CD4-positive, alpha-beta memory T cell (primary cell): Measurements from ENCODE around the gene ISG20. TPM values are rescaled to one million over a fixed set of nuclear protein-coding genes. Genes with fewer than 3 reads are reported as not detected.

Experiments
- CTCF ChIA-PET: fragments of 350-600 bp; sonication (Branson Sonifier 250); formaldehyde crosslinking; loops from one replicate; lab custom pipeline; 2021; ENCODE audit warnings: inconsistent platforms; ENCODE audit not compliant: partially characterized antibody; lab: Charles Lee
- POLR2A ChIA-PET: fragments of 350-600 bp; sonication (Branson Sonifier 250); formaldehyde crosslinking; loops from one replicate; lab custom pipeline; 2021; ENCODE audit not compliant: partially characterized antibody; lab: Charles Lee
- DNase-seq, 5 donors: peaks; one replicate each; pipeline versions ENCODE4 v3.0.0 to v3.0.0-alpha.2; 2020 to 2022; ENCODE audit warnings: mixed read lengths in 1 of 5
- H3K27ac ChIP-seq: one replicate; pipeline ENCODE4 v1.7.0; 2013; ENCODE audit warnings: low read depth, low read length
- H3K27me3 ChIP-seq: 2 replicates; pipeline ENCODE4 v1.7.0; 2013; ENCODE audit warnings: mild to moderate bottlenecking, low read length, moderate library complexity; ENCODE audit not compliant: insufficient read depth
- H3K36me3 ChIP-seq: 2 replicates; pipeline ENCODE4 v1.7.0; 2013; ENCODE audit warnings: mild to moderate bottlenecking, low read length, moderate library complexity; ENCODE audit not compliant: insufficient read depth
- H3K4me1 ChIP-seq: 2 replicates; pipeline ENCODE4 v1.7.0; 2013; ENCODE audit warnings: mild to moderate bottlenecking, low read length, moderate library complexity; ENCODE audit not compliant: insufficient read depth
- H3K4me3 ChIP-seq, 2 donors: one replicate each; pipeline ENCODE4 v1.7.0; 2013; ENCODE audit warnings: low read length in 2 of 2, mild to moderate bottlenecking in 1 of 2
- H3K9me3 ChIP-seq, 2 donors: one replicate each; pipeline ENCODE4 v1.7.0; 2013; ENCODE audit warnings: low read length in 2 of 2, control low read depth in 1 of 2; ENCODE audit not compliant: control insufficient read depth in 1 of 2
- H3K27ac Mint-ChIP-seq, 7 donors: one replicate each; pipeline ENCODE4 v1.8.0; 2020 to 2021; ENCODE audit warnings: mixed read lengths in 7 of 7, mild to moderate bottlenecking in 6 of 7, inconsistent platforms in 3 of 7, moderate library complexity in 3 of 7
- H3K27me3 Mint-ChIP-seq, 2 donors: one replicate each; pipeline ENCODE4 v1.8.0; 2020 to 2021; ENCODE audit warnings: mixed read lengths in 2 of 2
- H3K36me3 Mint-ChIP-seq, 2 donors: one replicate each; pipeline ENCODE4 v1.8.0; 2020 to 2021; ENCODE audit warnings: mixed read lengths in 2 of 2, inconsistent platforms in 1 of 2, mild to moderate bottlenecking in 1 of 2
- H3K4me1 Mint-ChIP-seq, 4 donors: one replicate each; pipeline ENCODE4 v1.8.0; 2020 to 2021; ENCODE audit warnings: mixed read lengths in 4 of 4, mild to moderate bottlenecking in 1 of 4
- H3K4me3 Mint-ChIP-seq, 8 donors: one replicate each; pipeline ENCODE4 v1.8.0; 2020 to 2021; ENCODE audit warnings: mixed read lengths in 8 of 8, mild to moderate bottlenecking in 7 of 8, moderate library complexity in 6 of 8, inconsistent platforms in 3 of 8
- H3K9me3 Mint-ChIP-seq, 8 donors: one replicate each; pipeline ENCODE4 v1.8.0; 2020 to 2021; ENCODE audit warnings: mixed read lengths in 8 of 8, mild to moderate bottlenecking in 5 of 8, inconsistent platforms in 3 of 8, moderate library complexity in 1 of 8
- intact Hi-C: fragments of 100-400 bp; cut with micrococcal nuclease; formaldehyde crosslinking; loops from one replicate; pipeline ENCODE4 v1.15.1; 2023
- polyA plus RNA-seq, 2 donors: library from polyadenylated mRNA; unstranded; fragments of 300-500 nt; fragmentation: Illumina TruSeq; gene quantifications; one replicate each; pipeline ENCODE4 v1.2.3, GENCODE V29; 2021
- total RNA-seq, 2 experiments: library from RNA; stranded (reverse); gene quantifications; one replicate each; pipeline ENCODE4 v1.2.3, GENCODE V29; 2021

Gene ISG20
- total and polyA plus RNA-seq, 4 experiments from 2014 or later: 144 to 667 (median 323) TPM

DNA sequence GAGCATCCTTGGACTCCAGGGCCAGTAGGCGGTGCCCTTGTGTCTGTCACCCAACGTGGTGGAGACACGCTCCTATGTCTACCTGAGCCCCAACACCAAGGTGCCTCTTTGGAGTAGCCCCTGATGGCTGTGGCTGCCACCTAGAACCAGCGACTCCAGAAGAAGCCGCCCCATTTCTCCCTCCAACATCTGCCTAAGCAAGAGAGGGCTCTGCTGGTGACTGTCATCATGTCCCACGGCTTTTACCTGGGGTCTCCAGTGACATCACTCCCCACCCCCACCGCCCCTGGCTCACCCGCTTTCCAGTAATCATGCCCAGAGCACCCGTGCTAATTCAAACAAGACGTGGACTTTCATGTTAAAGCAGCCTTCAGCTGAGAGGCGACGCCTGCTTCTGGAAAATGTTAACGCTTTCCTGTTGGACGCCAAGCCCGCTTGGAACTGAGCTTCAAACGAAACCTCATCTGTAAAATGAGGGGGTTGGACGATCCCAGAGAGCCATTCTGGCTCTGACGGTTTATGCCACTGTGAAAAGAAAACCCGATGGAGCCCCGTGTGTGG lies 57.0 kb downstream of the ISG20 start:
- intact Hi-C loops: no loop called here
- H3K4me1 ChIP-seq: no peaks in the 10 kb centered on the region
- POLR2A ChIA-PET: no interaction called here
- no peaks in the 10 kb centered on the region for H3K9me3 ChIP-seq
- peaks cover 5 to 12% of the 10 kb centered on the region in 2 donors for H3K27me3 Mint-ChIP-seq
- no peak overlapping the region for H3K27ac ChIP-seq
- DNase-seq: no peak
- no peaks in the 10 kb centered on the region for H3K27me3 ChIP-seq
- H3K4me3 Mint-ChIP-seq: no peak overlapping the region
- no peaks in the 10 kb centered on the region for H3K9me3 Mint-ChIP-seq
- no peaks in the 10 kb centered on the region for H3K4me1 Mint-ChIP-seq
- H3K27ac Mint-ChIP-seq: peak overlapping the region in 1 of 7 donors; percentile 66
- CTCF ChIA-PET: interaction anchor here (1.2 kb wide), 1 partner anchor 14 kb away, joined by 3 read pairs; no protein-coding TSS in a partner anchor
- H3K4me3 ChIP-seq: no peak overlapping the region
- H3K36me3 ChIP-seq: no peaks in the 10 kb centered on the region
- H3K36me3 Mint-ChIP-seq: peaks cover 0 to 2% of the 10 kb centered on the region in 2 donors

DNA sequence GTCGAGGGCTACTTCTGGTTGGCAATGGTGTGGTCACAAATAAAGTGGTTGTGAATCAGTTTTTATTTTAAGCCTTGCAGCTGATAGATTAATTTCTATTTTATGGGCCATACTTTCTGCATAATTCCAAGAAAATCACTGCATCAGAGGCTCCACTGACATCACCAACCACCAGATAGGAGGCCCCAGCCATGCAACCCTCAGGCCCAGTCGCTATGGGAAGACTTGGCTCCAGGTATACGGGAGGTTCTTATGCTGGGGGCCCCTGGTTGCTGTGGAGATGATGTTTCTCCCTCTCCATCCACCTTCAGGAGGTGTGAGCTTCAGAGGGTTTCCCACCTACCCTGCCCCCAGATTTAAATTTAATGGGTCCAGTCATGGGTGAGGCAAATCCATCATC lies 57.4 kb downstream of the ISG20 start:
- Mint-ChIP-seq H3K4me3 (no peak overlapping the region), H3K36me3 (no peaks in the 10 kb centered on the region), H3K4me1 (no peaks in the 10 kb centered on the region), H3K9me3 (no peaks in the 10 kb centered on the region), H3K27ac (no peak overlapping the region), H3K27me3 (peaks cover 5 to 10% of the 10 kb centered on the region in 2 donors)
- H3K36me3 ChIP-seq: no peaks in the 10 kb centered on the region
- DNase-seq: no peak
- no peaks in the 10 kb centered on the region for H3K27me3 ChIP-seq
- intact Hi-C loops: no loop called here
- ChIA-PET POLR2A (no interaction called here), CTCF (interaction anchor here (1.2 kb wide), 1 partner anchor 14 kb away, joined by 3 read pairs; no protein-coding TSS in a partner anchor)
- no peaks in the 10 kb centered on the region for H3K9me3 ChIP-seq
- H3K27ac ChIP-seq: no peak overlapping the region
- no peak overlapping the region for H3K4me3 ChIP-seq
- H3K4me1 ChIP-seq: no peaks in the 10 kb centered on the region

DNA sequence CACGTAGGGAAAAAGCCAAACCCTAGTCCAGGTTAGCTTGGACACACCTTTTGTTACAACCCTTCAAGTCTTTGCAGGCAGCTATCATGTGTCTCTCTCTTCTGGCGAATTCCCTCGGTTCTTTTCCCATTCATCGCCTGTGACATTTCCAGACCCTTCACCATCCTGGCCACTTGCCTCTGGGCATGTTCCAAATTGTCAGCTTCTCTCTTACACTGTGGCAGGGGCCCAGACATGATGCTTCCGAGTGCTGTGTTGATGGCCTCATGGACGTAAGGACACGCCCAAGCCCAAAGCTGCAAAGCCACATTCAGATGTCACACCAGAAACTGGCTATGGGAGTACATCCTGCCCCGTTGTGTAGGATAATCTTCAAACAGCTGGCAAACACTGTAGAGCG lies 58.5 kb downstream of the ISG20 start:
- Mint-ChIP-seq H3K27me3 (peaks cover 4 to 9% of the 10 kb centered on the region in 2 donors), H3K36me3 (no peaks in the 10 kb centered on the region), H3K4me1 (peaks cover 0 to 2% (median 0%) of the 10 kb centered on the region in 4 donors), H3K4me3 (peak overlapping the region in 1 of 8 donors; percentile 17), H3K9me3 (no peaks in the 10 kb centered on the region), H3K27ac (no peak overlapping the region)
- Histone ChIP-seq H3K36me3 (no peaks in the 10 kb centered on the region), H3K27me3 (no peaks in the 10 kb centered on the region), H3K9me3 (no peaks in the 10 kb centered on the region), H3K4me3 (no peak overlapping the region), H3K4me1 (no peaks in the 10 kb centered on the region), H3K27ac (no peak overlapping the region)
- ChIA-PET CTCF (no interaction called here), POLR2A (no interaction called here)
- no peak for DNase-seq
- intact Hi-C loops: no loop called here

DNA sequence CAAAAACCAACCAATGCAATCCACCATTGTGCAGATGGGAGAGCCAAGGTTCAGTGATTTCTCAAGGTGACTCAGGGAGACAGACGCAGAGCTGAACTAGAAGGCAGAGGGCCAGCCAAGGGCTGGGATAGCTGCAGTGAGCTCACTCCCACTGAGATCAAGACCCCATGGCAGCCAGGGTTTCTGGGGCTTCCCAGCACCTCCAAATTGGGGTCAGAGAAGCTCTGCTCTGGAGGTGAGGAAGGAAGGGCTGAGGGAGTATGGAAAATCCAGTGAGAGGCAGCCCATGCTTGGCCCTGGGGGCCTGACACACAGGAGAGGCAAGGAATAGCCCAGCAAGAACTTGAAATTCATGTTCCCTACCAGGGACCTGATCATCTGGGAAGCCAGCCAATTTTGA lies 61.0 kb downstream of the ISG20 start:
- POLR2A ChIA-PET: interaction anchor here (1.4 kb wide), 1 partner anchor 61 kb away, joined by 3 read pairs; the partner anchor contains the start of gene ISG20
- peaks cover 0 to 7% (median 3%) of the 10 kb centered on the region in 4 donors for H3K4me1 Mint-ChIP-seq
- no peak for DNase-seq
- Histone ChIP-seq H3K9me3 (no peaks in the 10 kb centered on the region), H3K4me3 (no peak overlapping the region), H3K27me3 (no peaks in the 10 kb centered on the region), H3K27ac (no peak overlapping the region), H3K36me3 (no peaks in the 10 kb centered on the region), H3K4me1 (no peaks in the 10 kb centered on the region)
- H3K4me3 Mint-ChIP-seq: no peak overlapping the region
- CTCF ChIA-PET: interaction anchor here (1.6 kb wide), 1 partner anchor 9 kb away, joined by 3 read pairs; no protein-coding TSS in a partner anchor
- no peak overlapping the region for H3K27ac Mint-ChIP-seq
- H3K9me3 Mint-ChIP-seq: peaks cover 0 to 2% (median 0%) of the 10 kb centered on the region in 8 donors
- no peaks in the 10 kb centered on the region for H3K36me3 Mint-ChIP-seq
- intact Hi-C loops: no loop called here
- H3K27me3 Mint-ChIP-seq: peaks cover 3 to 7% of the 10 kb centered on the region in 2 donors

DNA sequence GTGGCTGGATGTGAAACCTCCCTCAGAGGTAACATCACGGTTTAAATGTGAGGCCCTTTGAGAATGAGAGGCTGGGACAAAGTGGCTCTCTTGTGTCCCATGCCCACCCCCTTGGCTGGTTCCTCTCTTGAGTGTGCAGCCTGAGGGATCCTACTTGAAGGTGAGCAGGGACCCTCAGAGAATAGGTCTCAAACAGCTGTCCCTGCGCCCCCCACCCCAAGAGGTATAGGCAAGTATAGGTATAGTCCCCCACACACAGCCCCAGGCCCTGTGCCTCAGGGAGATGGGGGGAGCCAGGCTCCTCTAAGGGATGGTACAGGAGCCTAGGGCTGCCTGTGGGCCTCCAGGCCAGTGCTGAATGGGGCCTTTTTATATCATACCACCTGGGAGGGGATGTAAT lies 61.9 kb downstream of the ISG20 start:
- ChIA-PET CTCF (no interaction called here), POLR2A (no interaction called here)
- Mint-ChIP-seq H3K36me3 (no peaks in the 10 kb centered on the region), H3K27me3 (peaks cover 6% of the 10 kb centered on the region in 2 donors), H3K4me1 (peaks cover 2 to 10% (median 6%) of the 10 kb centered on the region in 4 donors), H3K9me3 (peaks cover 0 to 2% (median 0%) of the 10 kb centered on the region in 8 donors), H3K27ac (no peak overlapping the region), H3K4me3 (no peak overlapping the region)
- no peaks in the 10 kb centered on the region for H3K36me3 ChIP-seq
- no peak overlapping the region for H3K27ac ChIP-seq
- peaks cover 3% of the 10 kb centered on the region for H3K27me3 ChIP-seq
- no peak for DNase-seq
- H3K9me3 ChIP-seq: no peaks in the 10 kb centered on the region
- intact Hi-C loops: loop anchor here (1.0 kb wide), 1 partner anchor 76 kb away; no protein-coding TSS in a partner anchor
- H3K4me3 ChIP-seq: no peak overlapping the region
- peaks cover 4% of the 10 kb centered on the region for H3K4me1 ChIP-seq

DNA sequence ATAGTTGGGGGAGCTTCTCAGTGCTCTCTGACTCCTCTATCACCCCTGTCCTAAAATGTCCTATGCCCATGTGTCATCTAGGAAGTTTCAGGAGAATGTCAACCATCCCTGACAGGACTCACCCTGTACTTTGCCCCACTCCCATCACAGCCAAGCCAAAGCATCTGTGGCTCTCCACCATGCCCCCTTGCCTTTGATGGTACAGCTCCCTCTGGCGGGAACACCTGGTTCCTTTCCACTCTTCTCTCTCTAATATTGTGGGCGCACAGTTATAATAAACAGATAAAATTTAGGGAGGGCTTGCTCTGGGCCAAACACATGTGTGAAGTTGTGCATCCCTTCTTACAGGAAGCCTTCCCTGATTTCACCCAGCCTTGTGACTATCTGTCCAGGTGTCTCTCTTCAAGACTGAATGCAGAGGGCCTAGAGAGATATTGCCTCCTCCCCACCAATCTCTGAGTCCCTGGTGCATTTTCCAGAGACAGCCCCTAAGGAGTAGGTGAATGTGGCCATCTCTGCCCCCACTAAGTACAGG lies 62.8 kb downstream of the ISG20 start:
- intact Hi-C loops: loop anchor here (1.0 kb wide), 1 partner anchor 77 kb away; no protein-coding TSS in a partner anchor
- Histone ChIP-seq H3K27ac (no peak overlapping the region), H3K36me3 (no peaks in the 10 kb centered on the region), H3K27me3 (peaks cover 10% of the 10 kb centered on the region), H3K9me3 (no peaks in the 10 kb centered on the region), H3K4me3 (no peak overlapping the region), H3K4me1 (peaks cover 7% of the 10 kb centered on the region)
- no peaks in the 10 kb centered on the region for H3K36me3 Mint-ChIP-seq
- CTCF ChIA-PET: no interaction called here
- peaks cover 6 to 17% (median 10%) of the 10 kb centered on the region in 4 donors for H3K4me1 Mint-ChIP-seq
- peaks cover 0 to 2% (median 0%) of the 10 kb centered on the region in 8 donors for H3K9me3 Mint-ChIP-seq
- POLR2A ChIA-PET: interaction anchor here (1.4 kb wide), 1 partner anchor 77 kb away, joined by 3 read pairs; no protein-coding TSS in a partner anchor
- H3K27ac Mint-ChIP-seq: no peak overlapping the region
- no peak overlapping the region for H3K4me3 Mint-ChIP-seq
- peaks cover 13% of the 10 kb centered on the region in 2 donors for H3K27me3 Mint-ChIP-seq
- peak in 3 of 5 donors; percentile 12 to 19 (median 15) for DNase-seq

DNA sequence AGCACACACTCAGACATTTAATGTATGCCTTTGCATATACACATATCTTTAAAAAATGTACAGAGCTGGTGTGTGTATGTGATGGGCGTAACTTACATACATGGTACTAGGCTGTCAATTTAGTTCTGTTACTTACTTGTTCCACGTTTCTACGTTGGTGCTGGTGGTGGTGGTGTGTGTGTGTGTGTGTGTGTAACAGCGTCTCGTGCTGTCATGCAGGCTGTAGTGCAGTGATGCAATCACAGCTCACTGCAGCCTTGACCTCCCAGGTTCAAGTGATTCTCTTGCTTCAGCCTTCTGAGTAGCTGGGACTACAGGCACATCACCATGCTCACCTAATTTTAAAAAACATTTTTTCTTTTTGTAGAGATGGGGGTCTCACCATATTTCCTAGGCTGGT lies 64.2 kb downstream of the ISG20 start:
- H3K27me3 Mint-ChIP-seq: peaks cover 16 to 18% of the 10 kb centered on the region in 2 donors
- CTCF ChIA-PET: no interaction called here
- intact Hi-C loops: no loop called here

More for the DNA sequence above, 64.2 kb downstream of the ISG20 start:
- Mint-ChIP-seq H3K36me3 (no peaks in the 10 kb centered on the region), H3K4me1 (peaks cover 6 to 17% (median 10%) of the 10 kb centered on the region in 4 donors), H3K9me3 (peaks cover 0 to 2% (median 0%) of the 10 kb centered on the region in 8 donors), H3K4me3 (no peak overlapping the region), H3K27ac (no peak overlapping the region)
- DNase-seq: no peak
- POLR2A ChIA-PET: no interaction called here
- peaks cover 14% of the 10 kb centered on the region for H3K27me3 ChIP-seq
- no peaks in the 10 kb centered on the region for H3K36me3 ChIP-seq
- H3K4me3 ChIP-seq: no peak overlapping the region
- H3K4me1 ChIP-seq: peaks cover 7% of the 10 kb centered on the region
- no peaks in the 10 kb centered on the region for H3K9me3 ChIP-seq
- no peak overlapping the region for H3K27ac ChIP-seq
